ENCODE results near the gene PACRG. TPM values are rescaled to one million over a fixed set of nuclear protein-coding genes. Genes with fewer than 3 reads are reported as not detected.

PACRG gene
- polyA plus RNA-seq, 1 donor from 2014 or later = 16.6 TPM

DNA sequence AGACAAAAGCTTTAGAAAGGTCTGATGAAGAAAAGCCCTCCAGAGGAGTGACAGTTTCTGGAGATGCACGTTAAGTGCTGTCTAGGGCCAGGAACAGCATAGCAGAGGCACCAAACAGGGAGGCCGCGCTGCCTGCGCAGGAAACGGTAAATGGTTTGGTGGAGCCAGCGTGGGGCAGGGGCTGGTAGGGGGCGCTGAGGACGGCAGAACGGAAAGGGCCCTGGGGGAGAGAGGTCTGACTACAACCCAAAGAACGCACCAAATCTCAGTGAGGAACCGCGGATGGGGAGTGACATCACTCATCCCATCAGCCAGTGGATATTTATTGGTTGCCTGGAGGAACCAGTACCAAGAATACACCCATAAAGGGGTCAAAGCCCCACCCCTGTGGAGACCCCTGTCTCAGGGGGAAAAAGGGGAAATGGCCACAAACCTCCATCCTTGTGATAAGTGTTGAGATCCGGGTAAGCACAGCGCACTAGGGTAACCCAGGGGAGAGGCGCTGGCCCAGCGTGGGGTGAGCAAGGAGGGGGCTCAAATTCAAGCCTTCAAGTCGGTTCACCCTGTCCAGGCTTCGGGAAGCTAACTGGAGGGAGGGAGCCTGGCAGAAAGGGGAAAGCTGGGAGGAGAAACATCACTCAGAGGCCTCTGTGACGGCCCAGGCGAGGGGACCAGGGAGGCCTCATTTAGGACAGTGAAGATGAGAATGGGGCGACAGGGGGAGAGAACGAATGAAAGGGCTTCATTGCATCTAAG lies 437.6 kb downstream of the PACRG start:
- Histone ChIP-seq H3K4me3 (ENCODE audit: low read length) (no peak overlapping the region), H3F3A (ENCODE audit: insufficient read depth, low read length, poor library complexity, severe bottlenecking) (no peaks in the 10 kb centered on the region), H3K9me2 (ENCODE audit: insufficient read depth, low read length) (no peaks in the 10 kb centered on the region), H3K36me3 (ENCODE audit: insufficient read depth, low read length) (no peaks in the 10 kb centered on the region), H3K9ac (ENCODE audit: low read length) (no peak overlapping the region), H3K4me2 (ENCODE audit: low read length) (no peak overlapping the region), H3K9me3 (ENCODE audit: low read length) (no peaks in the 10 kb centered on the region), H3K79me2 (replicated peaks; ENCODE audit: insufficient read depth, low read length) (no peaks in the 10 kb centered on the region), H4K20me1 (ENCODE audit: insufficient read depth) (no peaks in the 10 kb centered on the region), H3K27ac (ENCODE audit: low read length) (no peak overlapping the region), H2AFZ (ENCODE audit: low read depth, low read length) (no peak overlapping the region), H3K27me3 (ENCODE audit: insufficient read depth, low read depth, low read length) (no peaks in the 10 kb centered on the region)
- TF ChIP-seq TAF1 (IDR thresholded peaks at IDR 0.05; ENCODE audit: low read depth) (no peak), SMC3 (conservative IDR thresholded peaks at IDR 0.05; ENCODE audit: poor library complexity) (no peak), MXI1 (conservative IDR thresholded peaks at IDR 0.05; ENCODE audit: poor library complexity, severe bottlenecking) (no peak), EZH2 (IDR thresholded peaks at IDR 0.05; ENCODE audit: borderline replicate concordance, insufficient read depth, low read length, poor library complexity, severe bottlenecking) (no peak), RAD21 (conservative IDR thresholded peaks at IDR 0.05) (no peak), POLR2AphosphoS5 (IDR thresholded peaks at IDR 0.05) (no peak), EP300 (conservative IDR thresholded peaks at IDR 0.05; ENCODE audit: poor library complexity, severe bottlenecking) (no peak)
- TF ChIP-seq, protein P1, sequence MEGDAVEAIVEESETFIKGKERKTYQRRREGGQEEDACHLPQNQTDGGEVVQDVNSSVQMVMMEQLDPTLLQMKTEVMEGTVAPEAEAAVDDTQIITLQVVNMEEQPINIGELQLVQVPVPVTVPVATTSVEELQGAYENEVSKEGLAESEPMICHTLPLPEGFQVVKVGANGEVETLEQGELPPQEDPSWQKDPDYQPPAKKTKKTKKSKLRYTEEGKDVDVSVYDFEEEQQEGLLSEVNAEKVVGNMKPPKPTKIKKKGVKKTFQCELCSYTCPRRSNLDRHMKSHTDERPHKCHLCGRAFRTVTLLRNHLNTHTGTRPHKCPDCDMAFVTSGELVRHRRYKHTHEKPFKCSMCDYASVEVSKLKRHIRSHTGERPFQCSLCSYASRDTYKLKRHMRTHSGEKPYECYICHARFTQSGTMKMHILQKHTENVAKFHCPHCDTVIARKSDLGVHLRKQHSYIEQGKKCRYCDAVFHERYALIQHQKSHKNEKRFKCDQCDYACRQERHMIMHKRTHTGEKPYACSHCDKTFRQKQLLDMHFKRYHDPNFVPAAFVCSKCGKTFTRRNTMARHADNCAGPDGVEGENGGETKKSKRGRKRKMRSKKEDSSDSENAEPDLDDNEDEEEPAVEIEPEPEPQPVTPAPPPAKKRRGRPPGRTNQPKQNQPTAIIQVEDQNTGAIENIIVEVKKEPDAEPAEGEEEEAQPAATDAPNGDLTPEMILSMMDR (IDR thresholded peaks at IDR 0.05; ENCODE audit: poor library complexity, severe bottlenecking) = no peak
- TF ChIP-seq, protein P2, sequence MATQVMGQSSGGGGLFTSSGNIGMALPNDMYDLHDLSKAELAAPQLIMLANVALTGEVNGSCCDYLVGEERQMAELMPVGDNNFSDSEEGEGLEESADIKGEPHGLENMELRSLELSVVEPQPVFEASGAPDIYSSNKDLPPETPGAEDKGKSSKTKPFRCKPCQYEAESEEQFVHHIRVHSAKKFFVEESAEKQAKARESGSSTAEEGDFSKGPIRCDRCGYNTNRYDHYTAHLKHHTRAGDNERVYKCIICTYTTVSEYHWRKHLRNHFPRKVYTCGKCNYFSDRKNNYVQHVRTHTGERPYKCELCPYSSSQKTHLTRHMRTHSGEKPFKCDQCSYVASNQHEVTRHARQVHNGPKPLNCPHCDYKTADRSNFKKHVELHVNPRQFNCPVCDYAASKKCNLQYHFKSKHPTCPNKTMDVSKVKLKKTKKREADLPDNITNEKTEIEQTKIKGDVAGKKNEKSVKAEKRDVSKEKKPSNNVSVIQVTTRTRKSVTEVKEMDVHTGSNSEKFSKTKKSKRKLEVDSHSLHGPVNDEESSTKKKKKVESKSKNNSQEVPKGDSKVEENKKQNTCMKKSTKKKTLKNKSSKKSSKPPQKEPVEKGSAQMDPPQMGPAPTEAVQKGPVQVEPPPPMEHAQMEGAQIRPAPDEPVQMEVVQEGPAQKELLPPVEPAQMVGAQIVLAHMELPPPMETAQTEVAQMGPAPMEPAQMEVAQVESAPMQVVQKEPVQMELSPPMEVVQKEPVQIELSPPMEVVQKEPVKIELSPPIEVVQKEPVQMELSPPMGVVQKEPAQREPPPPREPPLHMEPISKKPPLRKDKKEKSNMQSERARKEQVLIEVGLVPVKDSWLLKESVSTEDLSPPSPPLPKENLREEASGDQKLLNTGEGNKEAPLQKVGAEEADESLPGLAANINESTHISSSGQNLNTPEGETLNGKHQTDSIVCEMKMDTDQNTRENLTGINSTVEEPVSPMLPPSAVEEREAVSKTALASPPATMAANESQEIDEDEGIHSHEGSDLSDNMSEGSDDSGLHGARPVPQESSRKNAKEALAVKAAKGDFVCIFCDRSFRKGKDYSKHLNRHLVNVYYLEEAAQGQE (IDR thresholded peaks at IDR 0.05; ENCODE audit: borderline replicate concordance) = no peak

DNA sequence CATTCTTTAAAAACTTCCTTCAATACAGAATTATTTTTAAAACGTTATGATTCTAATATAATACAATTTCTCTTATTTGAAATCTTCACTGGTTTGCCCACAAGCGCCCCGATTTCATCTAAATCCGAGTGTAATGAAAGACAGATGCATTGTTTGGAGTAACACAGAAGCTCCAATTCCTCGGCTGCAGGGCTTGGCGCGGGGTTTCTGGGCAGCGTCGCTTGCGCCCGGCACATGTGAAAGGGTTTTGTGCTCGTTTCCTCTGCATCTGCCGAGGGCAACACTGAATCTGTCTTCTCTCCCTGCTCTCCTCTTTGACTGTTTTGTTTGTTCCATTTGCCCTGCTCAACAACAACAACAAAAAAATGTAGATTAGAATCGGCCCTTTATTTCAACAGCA lies 438.1 kb downstream of the PACRG start:
- Histone ChIP-seq H3K27ac (ENCODE audit: low read length) (no peak overlapping the region), H3K27me3 (ENCODE audit: insufficient read depth, low read depth, low read length) (no peaks in the 10 kb centered on the region), H3K36me3 (ENCODE audit: insufficient read depth, low read length) (no peaks in the 10 kb centered on the region), H3F3A (ENCODE audit: insufficient read depth, low read length, poor library complexity, severe bottlenecking) (no peaks in the 10 kb centered on the region), H3K9ac (ENCODE audit: low read length) (no peak overlapping the region), H3K9me3 (ENCODE audit: low read length) (no peaks in the 10 kb centered on the region), H3K4me2 (ENCODE audit: low read length) (no peak overlapping the region), H4K20me1 (ENCODE audit: insufficient read depth) (no peaks in the 10 kb centered on the region), H3K79me2 (replicated peaks; ENCODE audit: insufficient read depth, low read length) (no peaks in the 10 kb centered on the region), H3K4me3 (ENCODE audit: low read length) (no peak overlapping the region), H2AFZ (ENCODE audit: low read depth, low read length) (no peak overlapping the region), H3K9me2 (ENCODE audit: insufficient read depth, low read length) (no peaks in the 10 kb centered on the region)
- TF ChIP-seq RAD21 (conservative IDR thresholded peaks at IDR 0.05) (no peak), TAF1 (IDR thresholded peaks at IDR 0.05; ENCODE audit: low read depth) (no peak), POLR2AphosphoS5 (IDR thresholded peaks at IDR 0.05) (no peak), MXI1 (conservative IDR thresholded peaks at IDR 0.05; ENCODE audit: poor library complexity, severe bottlenecking) (no peak), EP300 (conservative IDR thresholded peaks at IDR 0.05; ENCODE audit: poor library complexity, severe bottlenecking) (no peak), SMC3 (conservative IDR thresholded peaks at IDR 0.05; ENCODE audit: poor library complexity) (no peak), EZH2 (IDR thresholded peaks at IDR 0.05; ENCODE audit: borderline replicate concordance, insufficient read depth, low read length, poor library complexity, severe bottlenecking) (no peak)
- TF ChIP-seq, protein P1 (IDR thresholded peaks at IDR 0.05; ENCODE audit: poor library complexity, severe bottlenecking) = no peak
- TF ChIP-seq, protein P2 (IDR thresholded peaks at IDR 0.05; ENCODE audit: borderline replicate concordance) = no peak

All from neural cell (in vitro differentiated cells).